Endothelial cell of umbilical vein (primary cell): Measurements from ENCODE around the gene KIFAP3. TPM values are rescaled to one million over a fixed set of nuclear protein-coding genes. Genes with fewer than 3 reads are reported as not detected.

Source experiments
- BruUV-seq: library from RNA; stranded (reverse); fragments of 400-500 nt; replicated peaks from 2 replicates; lab custom pipeline; 2021; lab: Mats Ljungman, UMichigan
- CTCF ChIA-PET: fragments of 300-600, 350-600 bp; sonication (Branson Sonifier 250); formaldehyde crosslinking; loops from one replicate; lab custom pipeline; 2021; ENCODE audit warnings: antibody characterized with exemption, inconsistent platforms; lab: Charles Lee
- POLR2A ChIA-PET: fragments of 300-600, 350-600 bp; sonication (Branson Sonifier 250); formaldehyde crosslinking; loops from one replicate; lab custom pipeline; 2021; ENCODE audit warnings: antibody characterized with exemption, inconsistent platforms; lab: Charles Lee
- DNase-seq: peaks from one replicate; pipeline ENCODE4 v3.0.0-alpha.2; 2011; ENCODE audit warnings: low read depth, low spot score
- FAIRE-seq: peaks from 2 replicates; lab custom pipeline; 2011; peaks lifted over from hg19 to GRCh38; lab: Jason Lieb, UNC
- H2AFZ ChIP-seq: 2 replicates; pipeline ENCODE4 v1.6.0; 2012; ENCODE audit warnings: low read depth, low read length, control low read depth, inconsistent platforms
- H3K27ac ChIP-seq: 2 replicates; pipeline ENCODE4 v1.5.1; 2011; ENCODE audit warnings: low read depth, mild to moderate bottlenecking, control low read depth, low read length, moderate library complexity; ENCODE audit not compliant: insufficient read depth
- H3K27me3 ChIP-seq, 2 experiments: 2 replicates each; pipeline versions ENCODE4 v1.6.0 to v1.6.1; 2011; ENCODE audit warnings: low read length in 2 of 2, mixed read lengths in 1 of 2; ENCODE audit not compliant: control insufficient read depth in 2 of 2, insufficient read depth in 2 of 2
- H3K36me3 ChIP-seq, 2 experiments: 2 replicates in 1 of 2; 3 replicates in 1 of 2; pipeline ENCODE4 v1.5.1; 2011; ENCODE audit warnings: low read length in 2 of 2, mild to moderate bottlenecking in 1 of 2, moderate library complexity in 1 of 2; ENCODE audit not compliant: control insufficient read depth in 2 of 2, insufficient read depth in 2 of 2; ENCODE audit errors: extremely low read depth in 1 of 2
- H3K4me1 ChIP-seq: 3 replicates; pipeline ENCODE4 v1.5.1; 2011; ENCODE audit warnings: mild to moderate bottlenecking, low read length; ENCODE audit not compliant: control insufficient read depth, insufficient read depth; ENCODE audit errors: extremely low read depth
- H3K4me2 ChIP-seq: 2 replicates; pipeline ENCODE4 v1.6.1; 2011; ENCODE audit warnings: low read length, control low read depth, mixed read lengths; ENCODE audit not compliant: insufficient read depth
- H3K4me3 ChIP-seq, 3 experiments: fragments of 200-600 bp in 1 of 3; sonication (generic), shearing (Covaris generic) in 1 of 3; replicated peaks in 1 of 3; 2 replicates each; pipeline ENCODE4 v1.5.1; 2011 to 2016; ENCODE audit warnings: control low read depth in 3 of 3, low read length in 3 of 3, mild to moderate bottlenecking in 2 of 3, inconsistent platforms in 1 of 3, low read depth in 1 of 3, moderate library complexity in 1 of 3; ENCODE audit not compliant: insufficient read depth in 1 of 3
- H3K79me2 ChIP-seq: 2 replicates; pipeline ENCODE4 v1.6.0; 2012; ENCODE audit warnings: low read length, inconsistent platforms; ENCODE audit not compliant: control insufficient read depth, insufficient read depth
- H3K9ac ChIP-seq: replicated peaks from 2 replicates; pipeline ENCODE3; 2011; ENCODE audit warnings: low read length, control low read depth; ENCODE audit not compliant: insufficient read depth; ENCODE audit errors: extremely low read depth
- H3K9me1 ChIP-seq: replicated peaks from 3 replicates; pipeline ENCODE4 v1.6.0; 2011; ENCODE audit warnings: mild to moderate bottlenecking, low read length; ENCODE audit not compliant: control insufficient read depth, insufficient read depth; ENCODE audit errors: extremely low read depth
- H3K9me3 ChIP-seq: replicated peaks from 2 replicates; pipeline ENCODE4 v1.5.1; 2012; ENCODE audit warnings: low read length, inconsistent platforms; ENCODE audit not compliant: control insufficient read depth, insufficient read depth
- H4K20me1 ChIP-seq: replicated peaks from 2 replicates; pipeline ENCODE3; 2011; ENCODE audit warnings: mild to moderate bottlenecking, low read length; ENCODE audit not compliant: control insufficient read depth, insufficient read depth; ENCODE audit errors: extremely low read depth
- CTCF ChIP-seq, 2 donors: IDR thresholded peaks; 1 replicate in 1 of 2; 2 replicates in 1 of 2; pipeline ENCODE4 v1.5.1; 2011; ENCODE audit warnings: low read length in 2 of 2, mild to moderate bottlenecking in 2 of 2, moderate library complexity in 2 of 2, control low read depth in 1 of 2, inconsistent platforms in 1 of 2, low read depth in 1 of 2; ENCODE audit not compliant: insufficient read depth in 1 of 2; ENCODE audit errors: extremely low read depth in 1 of 2
- EZH2 ChIP-seq: IDR thresholded peaks from 2 replicates; pipeline ENCODE4 v1.6.1; 2012; ENCODE audit warnings: borderline replicate concordance, low read depth, mild to moderate bottlenecking, moderate library complexity, low read length, inconsistent platforms; ENCODE audit not compliant: severe bottlenecking
- FOS ChIP-seq: IDR thresholded peaks from 2 replicates; pipeline ENCODE4 v1.6.1; 2011; ENCODE audit warnings: mild to moderate bottlenecking, low read length, moderate library complexity, borderline replicate concordance; ENCODE audit not compliant: insufficient read depth
- GATA2 ChIP-seq: IDR thresholded peaks from 2 replicates; pipeline ENCODE4 v1.7.0; 2011; ENCODE audit warnings: low read depth, mild to moderate bottlenecking, moderate library complexity, mixed read lengths, low read length; ENCODE audit not compliant: insufficient read length, insufficient read depth
- JUN ChIP-seq: IDR thresholded peaks from 2 replicates; pipeline ENCODE4 v1.6.1; 2011; ENCODE audit warnings: borderline replicate concordance, low read depth; ENCODE audit not compliant: insufficient read length, insufficient read depth
- MAX ChIP-seq: IDR thresholded peaks from 2 replicates; pipeline ENCODE4 v1.6.1; 2011; ENCODE audit not compliant: insufficient read depth, insufficient read length
- MYC ChIP-seq: IDR thresholded peaks from one replicate; pipeline ENCODE4 v1.6.1; 2011; ENCODE audit warnings: mild to moderate bottlenecking, low read depth, low read length
- POLR2A ChIP-seq: IDR thresholded peaks from 2 replicates; pipeline ENCODE4 v1.6.1; 2012; ENCODE audit warnings: low read depth, mild to moderate bottlenecking, control low read depth, low read length
- POLR2AphosphoS5 ChIP-seq: IDR thresholded peaks from 2 replicates; pipeline ENCODE4 v1.6.1; 2012; ENCODE audit warnings: low read depth, mild to moderate bottlenecking, control low read depth, low read length, moderate library complexity; ENCODE audit not compliant: insufficient read depth
- dilution Hi-C: fragments of 300-500 bp; cut with MboI; formaldehyde crosslinking; loops from one replicate; pipeline ENCODE4 v1.15.0; 2019; ENCODE audit warnings: low sequenced_read_pairs; ENCODE audit not compliant: extremely low pct_ligation_motif_present
- intact Hi-C: fragments of 100-400 bp; cut with micrococcal nuclease; formaldehyde crosslinking; loops from one replicate; pipeline ENCODE4 v1.10.0; 2022
- polyA plus RNA-seq, 4 experiments: library from polyadenylated mRNA; depleted of rRNA in 3 of 4; stranded (reverse) in 3 of 4; unstranded in 1 of 4; fragments of >200 nt; gene quantifications; 2 replicates each; pipeline versions ENCODE4 v1.2.1 to v1.2.3, GENCODE V29; 2011 to 2012; ENCODE audit warnings: missing spikeins in 1 of 4
- total RNA-seq: library from RNA; stranded (reverse); gene quantifications from 2 replicates; pipeline ENCODE4 v1.2.3, GENCODE V29; 2021

The KIFAP3 gene
- total and polyA plus RNA-seq, 2 donors (not counting 3 experiments of a cell fraction or from before 2014, with no cell fraction given), result 6.4 to 17.5 TPM

GRCh38 chr1:170097449-170097948 is 23.0 kb upstream of the KIFAP3 start:
- dilution Hi-C loops (no loop called here), intact Hi-C loops (no loop called here)
- Histone ChIP-seq H3K79me2 (no peaks in the 10 kb centered on the region), H3K36me3 (no peaks in the 10 kb centered on the region), H3K4me1 (no peaks in the 10 kb centered on the region), H3K27ac (no peak overlapping the region), H3K9me3 (no peaks in the 10 kb centered on the region), H2AFZ (no peak overlapping the region), H3K27me3 (peaks cover 3 to 4% of the 10 kb centered on the region in 2 experiments), H3K4me2 (no peak overlapping the region), H4K20me1 (no peaks in the 10 kb centered on the region), H3K9ac (no peak overlapping the region), H3K9me1 (no peaks in the 10 kb centered on the region), H3K4me3 (no peak overlapping the region)
- BruUV-seq, result no TSS peak
- TF ChIP-seq EZH2 (no peak), MYC (no peak), FOS (no peak), GATA2 (no peak), JUN (no peak), POLR2A (no peak), CTCF (IDR thresholded peaks at IDR 0.05; ENCODE audit: extremely low read depth in 1 of 2, insufficient read depth in 1 of 2, low read depth in 1 of 2, low read length in 2 of 2) (no peak), POLR2AphosphoS5 (no peak), MAX (no peak)
- FAIRE-seq (no peak), DNase-seq (no peak)
- POLR2A ChIA-PET, result no interaction called here
- CTCF ChIA-PET, result no interaction called here
